ENCODE results near the gene NR1H2.

The NR1H2 gene

DNA sequence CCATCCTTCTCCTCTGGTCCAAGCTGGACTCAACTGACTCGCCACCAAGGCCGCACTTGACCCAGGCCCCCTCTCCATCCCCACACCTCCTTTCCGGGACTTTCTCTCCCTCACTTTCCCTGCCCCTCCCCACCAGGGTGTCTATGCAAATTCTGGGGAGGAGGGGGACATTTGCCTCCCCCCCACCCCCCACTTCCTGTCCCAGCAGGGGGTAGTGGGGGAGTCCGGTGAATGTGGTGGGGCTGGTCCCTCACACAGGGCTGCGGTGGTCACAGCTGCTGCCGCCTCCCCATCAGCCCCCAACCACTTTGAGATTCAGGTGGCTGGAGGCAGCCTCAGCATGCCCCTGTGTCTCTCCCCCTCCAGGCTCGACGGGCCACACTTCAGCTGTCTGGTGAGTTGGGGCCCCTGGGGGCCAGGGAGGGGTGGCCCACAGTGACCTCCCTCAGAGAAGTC, 43.4 kb downstream of the NR1H2 start:
- no peak overlapping the region for H2BK5ac ChIP-seq (ENCODE audit: low read length)
- H3K27me3 ChIP-seq (ENCODE audit: control insufficient read depth in 3 of 3, insufficient read depth in 3 of 3, low read depth in 1 of 3, low read length in 3 of 3) = peaks cover 0 to 20% (median 5%) of the 10 kb centered on the region in 3 experiments
- no peak overlapping the region for H3K14ac ChIP-seq (ENCODE audit: low read length)
- peak overlapping the region; percentile 16 for H3K18ac ChIP-seq (ENCODE audit: low read length)
- H3K4ac ChIP-seq (ENCODE audit: low read length) = no peak overlapping the region
- peaks cover 5 to 6% of the 10 kb centered on the region in 2 donors for H3K4me1 ChIP-seq (ENCODE audit: control insufficient read depth in 2 of 2, insufficient read depth in 1 of 2, low read depth in 1 of 2, low read length in 2 of 2)
- H4K91ac ChIP-seq (ENCODE audit: low read depth, low read length, poor library complexity) = no peak overlapping the region
- H2AK5ac ChIP-seq (ENCODE audit: low read depth, low read length) = peak overlapping the region; percentile 9
- H2BK15ac ChIP-seq (ENCODE audit: low read length) = no peak overlapping the region
- DNase-seq (ENCODE audit: low spot score) = no peak
- peak overlapping the region; percentile 5 for H2BK12ac ChIP-seq (ENCODE audit: low read length)
- H4K8ac ChIP-seq (ENCODE audit: low read depth, low read length) = no peak overlapping the region
- H2BK120ac ChIP-seq (ENCODE audit: low read depth, low read length) = no peak overlapping the region
- no CpG with 5 or more reads among the region's 8 CpGs for WGBS, 2 donors (ENCODE audit: extremely low coverage in 2 of 2, insufficient read length in 2 of 2, insufficient replicate concordance in 1 of 2)
- no peak overlapping the region for H3K23ac ChIP-seq (ENCODE audit: low read depth, low read length, poor library complexity)
- H2AFZ ChIP-seq (ENCODE audit: low read length) = peak overlapping the region; percentile 56
- no peak overlapping the region for H3K27ac ChIP-seq (replicated peaks; ENCODE audit: low read length)
- H3K36me3 ChIP-seq (replicated peaks in 1 of 2; ENCODE audit: control insufficient read depth in 2 of 2, insufficient read depth in 2 of 2, low read length in 2 of 2) = peaks cover 2 to 4% of the 10 kb centered on the region in 2 donors
- no peak overlapping the region for H3K4me3 ChIP-seq (ENCODE audit: low read length in 2 of 2)
- H3K9ac ChIP-seq (ENCODE audit: low read depth, low read length, poor library complexity) = no peak overlapping the region
- no peaks in the 10 kb centered on the region for H3K79me1 ChIP-seq (ENCODE audit: low read depth, low read length)
- H3K9me3 ChIP-seq (replicated peaks in 1 of 2; ENCODE audit: control insufficient read depth in 2 of 2, insufficient read depth in 1 of 2, low read depth in 1 of 2, low read length in 2 of 2) = peaks cover 0 to 2% of the 10 kb centered on the region in 2 donors
- H3K4me2 ChIP-seq (ENCODE audit: insufficient read depth, low read length, poor library complexity, severe bottlenecking) = no peak overlapping the region

DNA sequence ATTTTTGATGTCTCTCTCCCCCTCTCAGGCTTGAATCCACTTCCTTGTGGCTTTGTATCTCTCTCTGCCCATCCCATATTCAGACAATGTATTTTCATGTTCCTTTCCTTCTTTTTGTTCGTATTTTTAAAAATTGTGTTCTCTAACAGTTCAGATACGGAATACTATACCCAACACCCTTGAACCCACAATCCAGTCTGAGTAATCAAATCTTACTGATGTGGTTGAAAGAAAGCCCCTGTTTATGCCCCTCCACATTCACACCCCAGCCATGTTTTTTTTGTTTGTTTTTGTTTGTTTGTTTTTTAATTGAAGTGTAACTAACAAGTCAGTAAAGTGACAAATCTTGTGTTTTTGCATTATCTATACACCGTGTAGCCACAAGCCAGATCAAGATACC, 43.9 kb downstream of the NR1H2 start:
- peaks cover 0 to 2% of the 10 kb centered on the region in 2 donors for H3K9me3 ChIP-seq (replicated peaks in 1 of 2; ENCODE audit: control insufficient read depth in 2 of 2, insufficient read depth in 1 of 2, low read depth in 1 of 2, low read length in 2 of 2)
- no peak overlapping the region for H3K27ac ChIP-seq (replicated peaks; ENCODE audit: low read length)
- peaks cover 5 to 6% of the 10 kb centered on the region in 2 donors for H3K4me1 ChIP-seq (ENCODE audit: control insufficient read depth in 2 of 2, insufficient read depth in 1 of 2, low read depth in 1 of 2, low read length in 2 of 2)
- no peak overlapping the region for H2BK5ac ChIP-seq (ENCODE audit: low read length)
- H2BK15ac ChIP-seq (ENCODE audit: low read length) = no peak overlapping the region
- no peak overlapping the region for H4K91ac ChIP-seq (ENCODE audit: low read depth, low read length, poor library complexity)
- DNase-seq (ENCODE audit: low spot score) = no peak
- H2BK12ac ChIP-seq (ENCODE audit: low read length) = no peak overlapping the region
- H3K36me3 ChIP-seq (replicated peaks in 1 of 2; ENCODE audit: control insufficient read depth in 2 of 2, insufficient read depth in 2 of 2, low read length in 2 of 2) = peaks cover 1 to 2% of the 10 kb centered on the region in 2 donors
- H3K23ac ChIP-seq (ENCODE audit: low read depth, low read length, poor library complexity) = no peak overlapping the region
- no peaks in the 10 kb centered on the region for H3K79me1 ChIP-seq (ENCODE audit: low read depth, low read length)
- H3K27me3 ChIP-seq (ENCODE audit: control insufficient read depth in 3 of 3, insufficient read depth in 3 of 3, low read depth in 1 of 3, low read length in 3 of 3) = peaks cover 0 to 20% (median 5%) of the 10 kb centered on the region in 3 experiments
- H3K4me2 ChIP-seq (ENCODE audit: insufficient read depth, low read length, poor library complexity, severe bottlenecking) = no peak overlapping the region
- no peak overlapping the region for H2BK120ac ChIP-seq (ENCODE audit: low read depth, low read length)
- no CpG with 5 or more reads among the region's 3 CpGs for WGBS, 2 donors (ENCODE audit: extremely low coverage in 2 of 2, insufficient read length in 2 of 2, insufficient replicate concordance in 1 of 2)
- no peak overlapping the region for H3K14ac ChIP-seq (ENCODE audit: low read length)
- no peak overlapping the region for H2AFZ ChIP-seq (ENCODE audit: low read length)
- no peak overlapping the region for H4K8ac ChIP-seq (ENCODE audit: low read depth, low read length)
- no peak overlapping the region for H3K18ac ChIP-seq (ENCODE audit: low read length)
- H3K4me3 ChIP-seq (ENCODE audit: low read length in 2 of 2) = no peak overlapping the region
- no peak overlapping the region for H3K9ac ChIP-seq (ENCODE audit: low read depth, low read length, poor library complexity)
- no peak overlapping the region for H2AK5ac ChIP-seq (ENCODE audit: low read depth, low read length)
- H3K4ac ChIP-seq (ENCODE audit: low read length) = no peak overlapping the region

DNA sequence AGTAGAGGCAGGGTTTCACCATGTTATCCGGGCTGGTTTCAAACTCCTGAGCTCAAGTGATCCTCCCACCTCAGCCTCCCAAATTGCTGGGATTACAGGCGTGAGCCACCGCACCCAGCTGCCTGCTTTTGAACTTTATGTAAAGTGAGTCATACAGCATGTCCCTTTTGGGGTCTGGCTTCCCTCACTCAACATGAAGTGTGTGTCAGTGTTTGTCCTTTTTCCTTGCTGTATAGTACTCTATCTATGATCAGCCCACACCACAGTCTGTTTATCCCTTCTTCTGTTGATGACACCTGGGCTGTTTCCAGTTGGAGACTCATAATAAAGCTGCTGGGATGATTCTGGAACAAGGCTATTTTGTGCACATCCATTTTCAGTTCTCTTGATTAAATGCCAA, 44.6 kb downstream of the NR1H2 start:
- Histone ChIP-seq H3K23ac (ENCODE audit: low read depth, low read length, poor library complexity) (no peak overlapping the region), H4K91ac (ENCODE audit: low read depth, low read length, poor library complexity) (no peak overlapping the region), H3K4me2 (ENCODE audit: insufficient read depth, low read length, poor library complexity, severe bottlenecking) (no peak overlapping the region), H2BK5ac (ENCODE audit: low read length) (no peak overlapping the region), H3K36me3 (replicated peaks in 1 of 2; ENCODE audit: control insufficient read depth in 2 of 2, insufficient read depth in 2 of 2, low read length in 2 of 2) (no peaks in the 10 kb centered on the region), H2AK5ac (ENCODE audit: low read depth, low read length) (no peak overlapping the region), H3K9me3 (replicated peaks in 1 of 2; ENCODE audit: control insufficient read depth in 2 of 2, insufficient read depth in 1 of 2, low read depth in 1 of 2, low read length in 2 of 2) (peaks cover 0 to 2% of the 10 kb centered on the region in 2 donors), H2BK120ac (ENCODE audit: low read depth, low read length) (no peak overlapping the region), H3K4me3 (ENCODE audit: low read length in 2 of 2) (no peak overlapping the region), H3K4ac (ENCODE audit: low read length) (no peak overlapping the region), H3K79me1 (ENCODE audit: low read depth, low read length) (no peaks in the 10 kb centered on the region), H3K18ac (ENCODE audit: low read length) (no peak overlapping the region), H3K9ac (ENCODE audit: low read depth, low read length, poor library complexity) (no peak overlapping the region), H2BK12ac (ENCODE audit: low read length) (no peak overlapping the region), H3K27me3 (ENCODE audit: control insufficient read depth in 3 of 3, insufficient read depth in 3 of 3, low read depth in 1 of 3, low read length in 3 of 3) (peaks cover 0 to 20% (median 5%) of the 10 kb centered on the region in 3 experiments), H3K4me1 (ENCODE audit: control insufficient read depth in 2 of 2, insufficient read depth in 1 of 2, low read depth in 1 of 2, low read length in 2 of 2) (peaks cover 5 to 6% of the 10 kb centered on the region in 2 donors), H2BK15ac (ENCODE audit: low read length) (no peak overlapping the region), H3K27ac (replicated peaks; ENCODE audit: low read length) (no peak overlapping the region), H3K14ac (ENCODE audit: low read length) (no peak overlapping the region), H2AFZ (ENCODE audit: low read length) (no peak overlapping the region), H4K8ac (ENCODE audit: low read depth, low read length) (no peak overlapping the region)
- no CpG with 5 or more reads among the region's 3 CpGs for WGBS, 2 donors (ENCODE audit: extremely low coverage in 2 of 2, insufficient read length in 2 of 2, insufficient replicate concordance in 1 of 2)
- no peak for DNase-seq (ENCODE audit: low spot score)

DNA sequence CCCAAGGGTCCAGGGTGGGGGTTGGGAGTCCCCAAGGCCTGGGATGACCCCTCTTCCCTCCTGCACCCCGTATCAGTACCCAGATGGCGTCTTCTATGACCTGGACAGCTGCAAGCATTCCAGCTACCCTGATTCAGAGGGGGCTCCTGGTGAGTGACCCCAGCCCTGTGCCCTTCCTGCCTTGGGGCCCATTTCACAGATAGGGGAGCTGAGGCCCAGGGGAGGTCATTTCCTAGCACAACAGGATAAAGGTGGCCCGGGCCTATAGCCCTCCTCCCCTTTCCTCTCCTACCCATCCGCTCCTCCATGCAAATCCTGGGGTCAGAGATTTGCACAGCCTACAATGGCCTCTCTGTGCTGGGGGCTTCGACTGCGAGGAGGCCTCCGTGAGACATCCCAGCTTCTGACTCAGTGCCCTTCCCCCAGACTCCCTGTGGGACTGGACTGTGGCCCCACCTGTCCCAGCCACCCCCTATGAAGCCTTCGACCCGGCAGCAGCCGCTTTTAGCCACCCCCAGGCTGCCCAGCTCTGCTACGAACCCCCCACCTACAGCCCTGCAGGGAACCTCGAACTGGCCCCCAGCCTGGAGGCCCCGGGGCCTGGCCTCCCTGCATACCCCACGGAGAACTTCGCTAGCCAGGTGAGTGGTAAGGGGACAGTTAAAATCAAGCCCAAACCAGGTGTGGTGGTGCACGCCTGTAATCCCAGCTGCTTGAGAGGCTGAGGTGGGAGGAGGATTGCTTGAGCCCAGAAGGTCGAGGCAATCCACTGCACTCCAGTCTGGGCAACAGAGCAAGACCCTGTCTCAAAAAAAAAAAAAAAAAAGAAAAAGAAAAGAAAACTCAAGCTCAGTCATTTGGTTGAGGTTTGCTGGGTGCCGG, 46.4 kb downstream of the NR1H2 start:
- Histone ChIP-seq H3K79me1 (ENCODE audit: low read depth, low read length) (no peaks in the 10 kb centered on the region), H3K4me2 (ENCODE audit: insufficient read depth, low read length, poor library complexity, severe bottlenecking) (no peak overlapping the region), H3K27me3 (ENCODE audit: control insufficient read depth in 3 of 3, insufficient read depth in 3 of 3, low read depth in 1 of 3, low read length in 3 of 3) (peaks cover 2 to 20% (median 5%) of the 10 kb centered on the region in 3 experiments), H3K4ac (ENCODE audit: low read length) (no peak overlapping the region), H4K8ac (ENCODE audit: low read depth, low read length) (no peak overlapping the region), H4K91ac (ENCODE audit: low read depth, low read length, poor library complexity) (no peak overlapping the region), H3K4me1 (ENCODE audit: control insufficient read depth in 2 of 2, insufficient read depth in 1 of 2, low read depth in 1 of 2, low read length in 2 of 2) (peaks cover 5 to 6% of the 10 kb centered on the region in 2 donors), H3K14ac (ENCODE audit: low read length) (no peak overlapping the region), H3K9me3 (replicated peaks in 1 of 2; ENCODE audit: control insufficient read depth in 2 of 2, insufficient read depth in 1 of 2, low read depth in 1 of 2, low read length in 2 of 2) (peaks cover 0 to 2% of the 10 kb centered on the region in 2 donors), H3K9ac (ENCODE audit: low read depth, low read length, poor library complexity) (no peak overlapping the region), H3K23ac (ENCODE audit: low read depth, low read length, poor library complexity) (no peak overlapping the region), H2BK15ac (ENCODE audit: low read length) (peak overlapping the region; percentile 71), H2AFZ (ENCODE audit: low read length) (no peak overlapping the region), H3K36me3 (replicated peaks in 1 of 2; ENCODE audit: control insufficient read depth in 2 of 2, insufficient read depth in 2 of 2, low read length in 2 of 2) (no peaks in the 10 kb centered on the region), H2BK5ac (ENCODE audit: low read length) (no peak overlapping the region), H3K18ac (ENCODE audit: low read length) (no peak overlapping the region), H3K4me3 (ENCODE audit: low read length in 2 of 2) (no peak overlapping the region), H2BK12ac (ENCODE audit: low read length) (no peak overlapping the region), H3K27ac (replicated peaks; ENCODE audit: low read length) (no peak overlapping the region), H2BK120ac (ENCODE audit: low read depth, low read length) (no peak overlapping the region), H2AK5ac (ENCODE audit: low read depth, low read length) (no peak overlapping the region)
- DNase-seq (ENCODE audit: low spot score) = no peak
- WGBS, 2 donors (ENCODE audit: extremely low coverage in 2 of 2, insufficient read length in 2 of 2, insufficient replicate concordance in 1 of 2) = no CpG with 5 or more reads among the region's 18 CpGs
